Heart right ventricle (tissue), 16 donors: ENCODE data around the gene TOMM40L. TPM values are rescaled to one million over a fixed set of nuclear protein-coding genes. Genes with fewer than 3 reads are reported as not detected.

ENCODE experiments used
- ATAC-seq, 8 donors: fragments of 200-7000 bp; cut with Tn5 transposase; one replicate each; pipeline ENCODE4 v1.9.1; 2020; ENCODE audit warnings: mild to moderate bottlenecking in 8 of 8, moderate library complexity in 8 of 8, moderate number of reproducible peaks in 1 of 8
- DNase-seq, 2 donors: peaks; one replicate each; pipeline ENCODE4 v3.0.0-alpha.2; 2020
- H3K27ac ChIP-seq, 10 donors: fragments of 200-600 bp; sonication (generic) in 2 of 10; one replicate each; pipeline versions ENCODE4 v1.5.0 to v1.8.0; 2020 to 2022; ENCODE audit warnings: mild to moderate bottlenecking in 3 of 10
- H3K27me3 ChIP-seq, 7 donors: fragments of 200-600 bp; one replicate each; pipeline ENCODE4 v1.8.0; 2021 to 2022; ENCODE audit warnings: mild to moderate bottlenecking in 2 of 7
- H3K36me3 ChIP-seq, 9 donors: fragments of 200-600 bp; sonication (generic) in 1 of 9; one replicate each; pipeline versions ENCODE4 v1.5.0 to v1.8.0; 2020 to 2022; ENCODE audit warnings: mild to moderate bottlenecking in 2 of 9
- H3K4me1 ChIP-seq, 9 donors: fragments of 200-600 bp; sonication (generic) in 1 of 9; one replicate each; pipeline versions ENCODE4 v1.5.0 to v1.8.0; 2020 to 2022; ENCODE audit warnings: mild to moderate bottlenecking in 4 of 9
- H3K4me3 ChIP-seq, 10 donors: fragments of 200-600 bp; sonication (generic) in 2 of 10; one replicate each; pipeline versions ENCODE4 v1.5.0 to v1.8.0; 2020 to 2022; ENCODE audit warnings: mild to moderate bottlenecking in 7 of 10, moderate library complexity in 2 of 10
- H3K9me3 ChIP-seq, 11 donors: fragments of 200-600 bp in 10 of 11; sonication (generic) in 2 of 11; one replicate each; pipeline versions ENCODE4 v1.5.0 to v1.8.0; 2013 to 2022; ENCODE audit warnings: mild to moderate bottlenecking in 2 of 11, control low read depth in 1 of 11, moderate library complexity in 1 of 11
- CTCF ChIP-seq, 9 donors: fragments of 200-600 bp; sonication (generic) in 2 of 9; IDR thresholded peaks; one replicate each; pipeline versions ENCODE4 v1.5.0 to v1.8.0; 2021 to 2022; ENCODE audit warnings: antibody characterized with exemption in 9 of 9, mild to moderate bottlenecking in 5 of 9, moderate library complexity in 1 of 9
- WGBS, 2 donors: extraction: QIAGEN DNeasy Blood & Tissue Kit; methylation state at CpG; one replicate each; pipeline ENCODE4 v1.1.7; 2013; ENCODE audit warnings: inconsistent platforms in 1 of 2; 5-methylcytosine and 5-hydroxymethylcytosine counted together
- intact Hi-C, 10 donors: fragments of 100-400 bp; cut with DNase I; formaldehyde crosslinking; loops; one replicate each; pipeline versions ENCODE4 v1.11.1 to v1.14.2; 2022
- polyA plus RNA-seq, 2 donors: library from polyadenylated mRNA; stranded (reverse); fragments of 200-250 nt; gene quantifications; one replicate each; pipeline ENCODE4 v1.2.3, GENCODE V29; 2013
- total RNA-seq, 10 donors: library from RNA; stranded (reverse); fragmentation: NEBNext Ultra II Directional in 3 of 10; extraction: Animal tissue kit (Norgen Biotek cat#: 25700) in 3 of 10; gene quantifications; one replicate each; pipeline versions ENCODE4 v1.2.1 to v1.2.4, GENCODE V29; 2021 to 2023
- donor health status: Arrhythmogenic right ventricular cardiomyopathy.
- donor health status: ischemic (EF 13 %, LVEDD 7.1; RV severe dilation, severe dysfunction).
- donor health status: healthy with polysubstance abuse.
- donor health status: DM: no; HTN: yes; CAD: no.
- donor health status: DM: no; HTN: no; CAD: no.
- donor health status: ischemic (EF 25% LVEDD 6.9; RV normal size, moderate dysfunction).
- donor health status: ischemic (EF 25% LVEDD 5.7; RV mildly dilated, moderate dysfunction).
- donor health status: healthy.
- donor health status: DM: yes; HTN: yes; CAD: no.
- donor health status: Ischemic cardiomyopathy.
- donor health status: ischemic (EF 35%, LVEDD 5.7; RV mildly dilated, moderate dysfunction).
- donor health status: nonischemic (EF 11% LVEDD 7.7; RV severe dilation, severe dysfunction).
- donor health status: DM: yes; HTN: yes; CAD: no.
- donor health status: PGD.
- donor health status: ischemic (EF 29% LVEDD 5.4; RV normal size, mild dysfunction).
- donor health status: nonischemic (EF 23%, LVEDD 6.1; RV moderate dilation, normal function).

TOMM40L gene
- total and polyA plus RNA-seq, 12 donors, result 17.6 to 37.6 (median 32.8) TPM

DNA sequence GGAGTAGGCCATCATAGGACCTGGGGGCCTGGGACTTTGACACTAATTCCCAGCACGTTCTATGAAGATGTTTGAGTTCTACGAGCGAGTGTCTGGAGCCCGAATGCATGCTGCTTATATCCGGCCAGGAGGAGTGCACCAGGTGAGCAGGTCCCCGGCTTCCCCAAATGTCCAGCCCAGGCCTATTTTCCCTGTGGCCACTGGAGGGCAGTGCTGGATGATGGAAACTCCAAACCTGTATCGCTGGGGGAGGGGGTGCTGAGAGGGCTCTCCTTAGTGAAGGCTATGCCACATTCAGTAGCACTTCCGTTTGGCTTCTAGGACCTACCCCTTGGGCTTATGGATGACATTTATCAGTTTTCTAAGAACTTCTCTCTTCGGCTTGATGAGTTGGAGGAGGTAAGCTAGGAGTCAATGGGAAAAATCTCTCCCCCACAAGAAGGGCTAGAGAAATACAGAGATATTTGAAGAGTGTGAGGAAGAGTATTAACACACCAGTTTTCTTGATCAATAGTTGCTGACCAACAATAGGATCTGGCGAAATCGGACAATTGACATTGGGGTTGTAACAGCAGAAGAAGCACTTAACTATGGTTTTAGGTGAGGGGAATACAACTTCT, 16.0 kb upstream of the TOMM40L start:
- peak overlapping the region in 4 of 10 donors; percentile 86 to 100 (median 98) for H3K27ac ChIP-seq

DNA sequence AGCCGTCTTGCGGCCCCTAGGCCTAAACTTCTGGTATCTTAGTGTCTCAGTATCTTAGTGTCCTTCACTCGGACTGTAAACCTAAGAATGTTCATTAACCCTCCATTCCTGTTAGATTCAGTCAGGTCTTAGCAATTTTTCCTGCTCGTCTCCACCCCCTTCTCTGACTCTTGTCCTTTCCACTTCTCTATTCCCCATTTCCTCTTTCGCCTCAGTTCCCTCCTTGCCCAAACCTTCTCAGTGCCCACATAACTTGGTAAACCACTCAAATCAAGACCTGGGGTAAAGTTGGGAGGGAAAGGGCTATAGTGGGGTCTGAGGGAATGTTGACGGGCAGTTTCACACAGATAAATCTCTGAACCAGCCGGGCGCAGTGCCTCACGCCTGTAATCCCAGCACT, 11.5 kb upstream of the TOMM40L start:
- H3K36me3 ChIP-seq, result peaks cover 0 to 77% (median 51%) of the 10 kb centered on the region in 9 donors
- H3K4me1 ChIP-seq, result peaks cover 0 to 65% (median 11%) of the 10 kb centered on the region in 9 donors
- H3K27me3 ChIP-seq, result no peaks in the 10 kb centered on the region
- ATAC-seq, result peak in 3 of 8 donors; percentile 15 to 39 (median 19)
- no peak for DNase-seq
- peak overlapping the region in 2 of 10 donors; percentile 32 to 62 for H3K4me3 ChIP-seq
- 91 to 92% methylated on average over 9 of the region's 9 CpGs for WGBS, 2 donors
- H3K27ac ChIP-seq, result peak overlapping the region in 7 of 10 donors; percentile 41 to 95 (median 53)
- H3K9me3 ChIP-seq, result no peaks in the 10 kb centered on the region
- intact Hi-C loops, result loop anchor here in 2 of 10 donors (5.0 kb wide), 2 partner anchors 163 to 168 kb away; no protein-coding TSS in a partner anchor
- no peak for TF ChIP-seq CTCF (IDR thresholded peaks at IDR 0.05)

More for the DNA sequence above, 16.0 kb upstream of the TOMM40L start:
- peak; percentile 76 to 88 (median 86) for TF ChIP-seq CTCF (IDR thresholded peaks at IDR 0.05)
- DNase-seq, result peak; percentile 68 to 83
- Histone ChIP-seq H3K9me3 (no peaks in the 10 kb centered on the region), H3K36me3 (peaks cover 0 to 100% (median 75%) of the 10 kb centered on the region in 9 donors), H3K4me1 (peaks cover 6 to 72% (median 45%) of the 10 kb centered on the region in 9 donors), H3K4me3 (no peak overlapping the region), H3K27me3 (no peaks in the 10 kb centered on the region)
- 34 to 39% methylated on average over 11 of the region's 11 CpGs for WGBS, 2 donors
- intact Hi-C loops, result loop anchor here in 5 of 10 donors (2.0 to 5.0 kb wide), 3 partner anchors 17 to 172 kb away; no protein-coding TSS in a partner anchor
- ATAC-seq, result peak; percentile 52 to 78 (median 68)

GRCh38 chr1:161215076-161215475, 10.8 kb upstream of the TOMM40L start, which contains the start of gene FCER1G:
Gene FCER1G (plus strand): TSS chr1:161215295. CDS start chr1:161215322, 27 bp downstream.
- peaks cover 0 to 77% (median 46%) of the 10 kb centered on the region in 9 donors for H3K36me3 ChIP-seq
- H3K27me3 ChIP-seq, result no peaks in the 10 kb centered on the region
- H3K27ac ChIP-seq, result peak within 1 kb of the TSS in 9 of 10 donors; percentile 5 to 95 (median 48)
- H3K4me3 ChIP-seq, result peak within 1 kb of the TSS in 7 of 10 donors; percentile 0 to 62 (median 38)
- DNase-seq (peak in 1 of 2 donors; percentile 58), ATAC-seq (peak; percentile 42 to 74 (median 60))
- peaks cover 0 to 58% (median 4%) of the 10 kb centered on the region in 9 donors for H3K4me1 ChIP-seq
- intact Hi-C loops, result no loop called here
- TF ChIP-seq CTCF (IDR thresholded peaks at IDR 0.05), result no peak
- no peaks in the 10 kb centered on the region for H3K9me3 ChIP-seq
- 70 to 74% methylated on average over 10 of the region's 10 CpGs for WGBS, 2 donors

- DNase-seq (no peak), ATAC-seq (peak in 6 of 8 donors; percentile 29 to 82 (median 38))
- WGBS, 2 donors, result 36% methylated on average over 7 of the region's 7 CpGs
- H3K4me3 ChIP-seq, result peak overlapping the region in 6 of 10 donors; percentile 16 to 62 (median 24)
- peak overlapping the region in 9 of 10 donors; percentile 13 to 95 (median 69) for H3K27ac ChIP-seq
- peaks cover 0 to 57% (median 25%) of the 10 kb centered on the region in 9 donors for H3K36me3 ChIP-seq
- TF ChIP-seq CTCF (IDR thresholded peaks at IDR 0.05), result no peak
- H3K9me3 ChIP-seq, result no peaks in the 10 kb centered on the region
- H3K4me1 ChIP-seq, result peaks cover 0 to 48% (median 4%) of the 10 kb centered on the region in 9 donors
- intact Hi-C loops, result no loop called here
- no peaks in the 10 kb centered on the region for H3K27me3 ChIP-seq
These were observed 8.7 kb upstream of the TOMM40L start for GRCh38 chr1:161216945-161217712.
